GM21825 (cell line): ENCODE results near the gene CDKAL1.
"Not testable (repeated sequence)": the region's sequence is repeated elsewhere in the genome, so short reads cannot be mapped to it uniquely, and the experiment has no call there.

Experiments used
- ATAC-seq: cut with Tn5 transposase; IDR thresholded peaks from one replicate; pipeline ENCODE4 v1.9.1; 2021; ENCODE audit warnings: mild to moderate bottlenecking, moderate library complexity; ENCODE audit not compliant: unreplicated experiment

Gene CDKAL1

DNA sequence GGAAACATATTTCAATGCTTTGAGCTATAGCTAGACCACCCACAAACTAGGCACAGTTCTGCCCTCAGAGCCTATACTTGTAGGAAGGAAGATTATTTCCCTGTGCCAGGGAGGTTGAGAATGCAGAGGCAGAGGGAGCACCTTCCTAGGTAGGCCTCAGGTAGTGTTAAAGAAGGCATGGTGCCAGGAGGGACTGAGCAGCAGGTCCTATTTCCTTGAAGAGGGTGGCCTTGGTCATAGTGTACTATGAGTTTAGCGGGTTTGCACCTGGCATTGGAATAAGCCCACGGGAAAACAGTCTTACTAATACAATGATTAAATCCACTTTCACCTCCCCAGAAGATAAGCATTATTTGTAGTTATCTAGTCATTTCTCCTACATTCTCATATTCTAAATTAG is 375.4 kb downstream of the CDKAL1 start:
- ATAC-seq: no peak

DNA sequence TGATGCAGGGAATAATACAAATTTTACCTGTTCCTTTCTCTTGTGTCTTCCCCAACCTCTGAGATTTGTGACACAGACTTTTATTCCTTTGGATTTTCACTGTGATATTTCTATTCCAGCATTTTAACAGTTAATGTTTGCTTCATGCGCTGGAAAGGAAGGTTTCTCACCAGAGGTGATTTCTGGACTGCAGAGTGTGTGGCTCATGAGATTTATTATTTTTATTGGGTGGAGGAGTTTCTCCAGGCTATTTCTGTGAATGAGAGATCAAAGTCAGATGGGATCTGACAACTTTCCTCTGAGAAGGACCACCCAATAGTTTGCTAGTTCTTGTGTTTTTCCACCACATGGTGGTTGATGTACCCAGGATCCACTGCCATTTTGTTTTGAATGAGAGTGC is 377.5 kb downstream of the CDKAL1 start:
- no peak for ATAC-seq

- no peak for ATAC-seq
Observed at GRCh38 chr6:20915156-20915555, 380.9 kb downstream of the CDKAL1 start.

GRCh38 chr6:20915626-20916025 is 381.4 kb downstream of the CDKAL1 start:
- no peak for ATAC-seq

DNA sequence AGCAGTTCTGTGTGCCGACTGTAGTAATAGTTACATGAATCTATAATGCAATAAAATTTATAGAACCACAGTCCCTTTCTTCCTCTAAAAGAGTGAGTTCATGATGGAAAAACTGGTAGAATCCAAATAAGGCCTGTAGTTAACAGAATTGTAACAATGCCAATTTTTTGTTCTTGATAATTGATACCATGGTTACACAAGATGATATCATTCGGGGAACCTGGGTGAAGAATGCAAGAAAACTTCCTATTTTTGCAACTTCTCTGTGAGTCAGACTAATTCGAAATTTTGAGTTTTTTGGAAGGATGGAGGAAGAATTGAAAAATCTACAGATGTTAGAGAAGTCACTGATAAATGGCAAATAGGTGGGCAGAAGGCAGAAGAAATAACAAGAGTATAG is 381.8 kb downstream of the CDKAL1 start:
- ATAC-seq: no peak

- ATAC-seq: no peak
Observed at GRCh38 chr6:20918868-20919267, 384.6 kb downstream of the CDKAL1 start.

- peak; percentile 78 for ATAC-seq
Observed at GRCh38 chr6:20919677-20920385, 385.6 kb downstream of the CDKAL1 start.

DNA sequence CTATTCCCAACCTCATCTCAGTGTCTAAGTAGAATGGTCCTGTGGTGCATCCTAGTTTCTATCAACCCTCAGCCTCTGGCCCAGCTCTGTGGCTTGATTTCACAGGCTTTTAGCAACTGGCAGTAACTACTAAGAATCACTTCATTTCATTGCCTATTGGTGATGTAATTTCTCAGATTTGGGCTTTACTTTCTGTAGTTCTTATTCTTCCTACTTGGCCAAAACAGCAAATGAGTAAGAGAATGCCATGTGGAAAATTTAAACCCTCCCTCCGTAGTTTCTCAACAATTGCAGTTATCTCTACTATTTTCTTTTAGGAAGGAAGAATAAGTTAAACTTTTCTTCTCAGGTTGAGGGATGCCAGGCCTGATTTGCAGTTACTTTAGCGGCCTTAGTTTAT is 387.3 kb downstream of the CDKAL1 start:
- no peak for ATAC-seq

DNA sequence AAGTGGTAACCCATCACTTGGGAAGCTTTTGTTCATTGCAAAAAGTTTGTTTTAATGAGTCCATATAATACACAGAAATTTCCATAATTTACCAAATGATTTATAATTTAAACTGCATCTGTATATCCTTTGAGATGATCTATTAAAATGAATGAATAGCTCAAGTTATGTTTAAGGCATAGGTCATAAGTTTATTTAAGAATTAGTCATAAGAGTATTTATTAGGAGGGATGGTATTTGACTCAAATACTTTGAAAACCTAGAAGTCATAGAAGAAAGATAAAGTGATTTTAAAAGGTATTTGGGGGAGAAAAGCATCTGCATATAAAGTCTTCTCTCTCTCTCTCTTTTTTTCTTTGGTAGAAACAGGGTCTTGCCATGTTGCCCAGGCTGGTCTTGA is 388.5 kb downstream of the CDKAL1 start:
- ATAC-seq: no peak

DNA sequence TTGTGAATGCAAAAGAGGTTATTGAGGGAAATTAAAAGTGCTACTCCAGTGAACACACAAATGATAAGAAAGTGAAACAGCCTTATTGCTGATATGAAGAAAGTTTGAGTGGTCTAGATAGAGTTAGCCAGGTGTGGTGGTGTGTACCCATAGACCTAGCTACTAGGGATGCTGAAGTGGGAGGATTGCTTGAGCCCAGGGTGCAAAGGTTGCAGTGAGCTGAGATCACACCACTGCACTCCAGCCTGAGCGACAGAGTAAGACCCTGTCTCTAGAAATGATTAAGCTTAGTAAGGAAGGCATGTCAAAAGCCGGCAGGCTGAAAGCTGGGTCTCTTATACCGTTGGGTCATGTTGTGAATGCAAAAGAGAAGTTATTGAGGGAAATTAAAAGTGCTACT is 389.8 kb downstream of the CDKAL1 start:
- not testable (repeated sequence) for ATAC-seq

DNA sequence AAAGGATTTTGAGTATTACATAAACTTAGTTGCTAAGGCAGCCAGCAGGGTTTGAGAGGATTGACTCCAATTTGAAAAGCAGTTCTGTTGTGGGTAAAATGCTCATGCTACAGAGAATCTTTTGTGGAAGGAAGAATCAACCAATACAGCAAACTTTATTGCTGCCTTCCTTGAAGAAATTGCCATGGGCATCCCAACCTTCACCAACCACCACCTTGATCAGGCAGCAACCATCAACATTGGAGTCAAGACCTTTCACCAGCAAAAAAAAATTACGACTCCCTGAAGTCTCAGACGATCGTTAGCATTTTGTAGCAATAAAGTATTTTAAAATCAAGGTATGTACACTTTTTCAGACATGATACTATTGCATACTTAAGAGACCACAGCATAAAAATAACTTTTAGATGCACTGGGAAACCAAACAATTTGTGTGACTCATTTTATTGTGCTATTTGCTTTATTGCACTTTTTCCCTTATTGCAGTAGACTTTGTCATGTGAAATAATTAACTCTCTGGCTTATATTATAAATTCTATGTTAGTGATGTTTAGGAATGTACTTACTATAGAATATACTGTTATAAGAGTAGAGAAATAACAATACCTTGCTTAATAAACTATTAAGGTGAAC is 390.8 kb downstream of the CDKAL1 start:
- no peak for ATAC-seq

DNA sequence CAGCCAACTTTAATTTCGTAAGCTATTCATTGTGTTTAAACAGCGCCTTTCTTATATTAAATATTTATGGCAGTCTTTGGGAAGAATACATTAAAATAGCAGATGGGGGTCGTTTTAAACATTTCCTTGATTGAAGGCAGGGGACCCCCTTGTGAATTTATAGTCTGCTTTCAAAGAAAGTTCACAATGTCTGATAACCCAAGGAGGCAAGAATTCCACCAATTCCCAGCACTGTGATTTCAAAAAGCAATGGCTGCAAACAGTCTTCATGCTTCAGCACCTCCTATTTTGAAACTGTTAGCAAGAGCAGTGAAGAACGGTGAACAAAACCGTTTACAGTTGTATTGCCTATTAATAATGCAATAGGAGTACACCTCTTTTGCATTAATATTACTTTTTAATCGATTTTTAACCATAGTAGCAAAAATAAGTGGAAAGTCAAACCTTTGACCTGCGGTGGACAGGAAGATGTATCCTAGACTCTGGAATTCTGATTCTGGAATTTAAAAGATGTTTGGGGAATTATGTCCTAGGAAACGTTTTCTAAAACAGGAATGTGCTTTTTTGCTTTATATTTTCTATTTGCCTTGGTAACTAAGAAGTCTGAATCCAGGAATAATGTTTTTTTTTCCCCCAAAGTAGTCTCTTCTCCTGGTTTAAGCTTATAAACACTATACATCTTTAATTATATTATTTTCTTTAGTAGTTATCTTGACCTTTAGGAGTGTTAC is 393.0 kb downstream of the CDKAL1 start:
- no peak for ATAC-seq

GRCh38 chr6:20929283-20929682 is 395.0 kb downstream of the CDKAL1 start:
- no peak for ATAC-seq

DNA sequence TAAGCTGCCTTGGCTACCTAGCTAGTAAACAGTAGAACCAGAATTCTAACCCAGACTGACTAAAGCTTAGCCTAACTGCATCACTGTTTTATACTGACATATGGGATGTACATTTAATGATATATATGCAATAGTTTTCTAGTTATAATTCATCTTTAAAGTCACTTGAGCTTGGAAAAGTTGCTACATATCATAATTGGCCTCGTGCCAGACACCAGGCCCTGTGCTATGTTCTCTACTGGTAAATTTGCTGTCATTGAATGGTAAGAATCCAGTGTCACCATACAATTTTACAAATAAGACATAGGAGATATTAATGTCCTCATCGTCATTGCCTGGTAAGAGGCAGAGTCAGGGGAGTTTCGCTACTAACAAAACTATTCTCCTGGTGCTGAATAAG is 396.8 kb downstream of the CDKAL1 start:
- no peak for ATAC-seq

DNA sequence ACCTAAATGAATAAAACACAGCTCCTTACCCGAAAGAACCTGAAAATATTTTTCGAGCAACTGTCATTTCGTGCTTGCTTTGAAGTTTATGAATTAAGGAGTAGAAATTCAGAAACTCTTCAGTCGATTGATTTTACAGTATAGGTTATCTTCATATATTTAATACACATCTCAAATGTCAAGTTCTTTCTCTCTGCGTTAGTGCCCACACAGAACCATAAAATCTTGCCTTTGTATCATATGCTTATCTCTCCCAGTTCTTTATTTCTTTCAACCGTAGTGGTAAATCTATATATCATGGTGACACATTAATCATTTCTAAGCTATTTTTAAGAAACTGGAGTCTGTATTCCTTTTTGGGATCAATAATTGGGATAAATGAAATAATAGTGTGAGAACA is 397.5 kb downstream of the CDKAL1 start:
- no peak for ATAC-seq

GRCh38 chr6:20932284-20932683 is 398.0 kb downstream of the CDKAL1 start:
- ATAC-seq: no peak

- ATAC-seq: no peak
Observed at GRCh38 chr6:20933057-20933788, 399.0 kb downstream of the CDKAL1 start.

GRCh38 chr6:20936949-20937348 is 402.7 kb downstream of the CDKAL1 start:
- no peak for ATAC-seq

DNA sequence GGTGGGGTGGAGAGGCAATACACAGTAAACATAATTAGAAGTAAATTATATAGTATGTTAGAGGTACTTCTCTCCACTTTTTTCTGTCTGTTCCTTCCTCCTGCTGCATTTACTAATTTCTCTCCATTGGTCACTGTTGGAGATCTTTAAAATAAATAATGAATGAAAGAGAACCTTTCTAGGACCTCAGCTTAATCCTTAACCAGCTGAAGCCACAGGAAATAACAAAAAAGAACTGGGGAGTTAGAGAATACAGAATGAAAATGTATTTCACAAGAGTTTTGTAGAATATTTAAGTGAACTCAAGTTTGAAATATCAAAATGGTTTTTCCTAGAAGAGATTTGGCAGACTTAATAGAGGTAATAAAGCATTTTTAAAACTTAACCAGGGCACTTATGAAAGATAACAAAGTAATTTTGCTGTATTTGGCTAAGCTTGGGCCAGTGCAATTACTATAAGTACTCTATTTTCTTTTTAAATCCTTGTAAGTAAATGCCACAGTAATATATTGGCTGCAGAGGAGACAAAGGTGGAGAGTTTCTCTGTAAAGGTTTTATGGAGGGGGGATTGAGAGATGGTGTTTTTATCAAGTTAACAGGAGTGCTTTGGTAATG is 405.0 kb downstream of the CDKAL1 start:
- no peak for ATAC-seq

- no peak for ATAC-seq
Observed at GRCh38 chr6:20943040-20943627, 408.9 kb downstream of the CDKAL1 start.

DNA sequence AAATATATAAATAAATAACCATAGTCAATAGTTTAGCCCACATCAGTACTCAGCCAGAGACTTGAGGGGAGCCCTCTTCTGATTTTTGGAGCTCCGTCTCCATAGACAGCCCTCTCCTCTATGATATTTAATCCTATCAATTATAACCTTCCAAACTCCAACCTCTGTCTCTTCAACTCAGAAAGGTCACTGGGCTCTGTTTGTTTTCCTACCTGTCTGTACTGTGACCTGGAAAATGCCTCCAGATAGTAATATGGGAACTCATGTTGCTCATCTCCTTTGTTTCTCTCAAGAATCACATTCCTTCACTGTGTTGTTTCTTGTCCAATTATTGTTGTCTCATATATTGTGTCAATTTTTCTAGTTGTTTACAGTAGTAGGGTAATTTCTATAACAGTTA is 409.7 kb downstream of the CDKAL1 start:
- ATAC-seq: no peak
